Measurements from ENCODE around the gene DHRS7C.

- TF ChIP-seq POLR2A (IDR thresholded peaks at IDR 0.05): no peak
- TF ChIP-seq CTCF (IDR thresholded peaks at IDR 0.05): no peak
- no peak for TF ChIP-seq POLR2AphosphoS5 (IDR thresholded peaks at IDR 0.05)
- no peak for TF ChIP-seq EP300 (IDR thresholded peaks at IDR 0.05)
Observed at GRCh38 chr17:9798008-9798407, 6.6 kb upstream of the DHRS7C start.

Data from stomach (tissue), 4 donors.